ENCODE results near the gene RWDD3.

RWDD3 gene

DNA sequence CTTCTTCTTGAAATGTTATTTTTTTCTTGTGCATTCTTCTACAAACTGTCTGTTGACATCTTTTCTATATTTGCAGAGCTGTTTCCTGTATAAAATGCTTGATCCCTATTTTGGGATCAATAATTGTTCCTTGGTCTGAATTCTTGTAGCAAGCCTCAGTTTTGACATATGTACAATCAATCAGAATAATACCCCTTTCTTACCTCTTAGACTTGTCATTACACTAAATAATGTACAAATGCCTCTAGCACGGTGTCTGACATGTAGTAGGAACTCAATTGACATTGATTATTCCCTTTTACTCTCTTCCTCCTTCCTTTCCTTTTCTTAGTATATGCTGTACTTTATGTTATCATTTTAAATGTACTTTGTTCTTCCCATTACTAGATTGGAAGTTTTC lies 25.2 kb downstream of the RWDD3 start:
- no peak for DNase-seq (ENCODE audit: extremely low read depth, low read depth)
- TF ChIP-seq, protein P1, sequence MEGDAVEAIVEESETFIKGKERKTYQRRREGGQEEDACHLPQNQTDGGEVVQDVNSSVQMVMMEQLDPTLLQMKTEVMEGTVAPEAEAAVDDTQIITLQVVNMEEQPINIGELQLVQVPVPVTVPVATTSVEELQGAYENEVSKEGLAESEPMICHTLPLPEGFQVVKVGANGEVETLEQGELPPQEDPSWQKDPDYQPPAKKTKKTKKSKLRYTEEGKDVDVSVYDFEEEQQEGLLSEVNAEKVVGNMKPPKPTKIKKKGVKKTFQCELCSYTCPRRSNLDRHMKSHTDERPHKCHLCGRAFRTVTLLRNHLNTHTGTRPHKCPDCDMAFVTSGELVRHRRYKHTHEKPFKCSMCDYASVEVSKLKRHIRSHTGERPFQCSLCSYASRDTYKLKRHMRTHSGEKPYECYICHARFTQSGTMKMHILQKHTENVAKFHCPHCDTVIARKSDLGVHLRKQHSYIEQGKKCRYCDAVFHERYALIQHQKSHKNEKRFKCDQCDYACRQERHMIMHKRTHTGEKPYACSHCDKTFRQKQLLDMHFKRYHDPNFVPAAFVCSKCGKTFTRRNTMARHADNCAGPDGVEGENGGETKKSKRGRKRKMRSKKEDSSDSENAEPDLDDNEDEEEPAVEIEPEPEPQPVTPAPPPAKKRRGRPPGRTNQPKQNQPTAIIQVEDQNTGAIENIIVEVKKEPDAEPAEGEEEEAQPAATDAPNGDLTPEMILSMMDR (IDR thresholded peaks at IDR 0.05; ENCODE audit: low read depth, low read length), result no peak

DNA sequence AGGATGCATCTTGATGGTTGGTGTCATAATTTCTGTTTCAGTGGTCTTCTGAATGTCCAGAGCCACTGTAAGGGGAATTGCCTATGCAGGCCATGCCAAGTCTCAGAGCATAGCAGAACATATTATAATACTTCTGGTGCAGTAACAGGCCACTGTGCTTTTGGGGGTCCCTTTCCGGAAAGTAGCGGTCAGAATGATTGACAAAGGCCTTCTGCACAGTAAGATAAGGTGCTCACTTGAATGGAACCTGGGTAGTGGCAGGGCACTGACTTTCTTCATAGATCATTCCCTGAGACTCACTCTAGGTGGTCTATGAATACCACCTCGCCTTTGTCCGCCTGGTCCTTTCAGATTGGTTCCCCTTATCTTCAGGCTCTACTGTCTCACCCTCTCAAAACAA lies 28.9 kb downstream of the RWDD3 start:
- no peak for DNase-seq (ENCODE audit: extremely low read depth, low read depth)

DNA sequence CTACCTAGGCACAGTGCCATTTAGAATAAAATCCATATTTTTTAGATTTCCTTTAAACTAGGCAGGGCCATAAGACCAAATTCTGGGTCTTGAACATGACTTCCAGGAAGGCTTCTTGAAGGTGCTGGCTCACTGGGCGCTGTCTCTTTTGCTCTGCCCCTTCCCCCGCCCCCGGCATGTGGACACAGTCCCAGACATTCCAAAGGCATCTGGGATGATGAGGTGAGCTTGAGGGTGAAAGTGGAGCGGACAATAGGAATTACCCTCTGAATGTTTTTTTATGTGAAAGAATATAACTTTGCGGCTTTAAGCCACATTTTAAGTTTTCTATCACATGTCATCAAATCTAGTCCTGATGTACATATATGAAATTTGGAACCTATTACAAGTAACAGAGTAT lies 29.4 kb downstream of the RWDD3 start:
- TF ChIP-seq, protein P1 (IDR thresholded peaks at IDR 0.05; ENCODE audit: low read depth, low read length), result no peak
- no peak for DNase-seq (ENCODE audit: extremely low read depth, low read depth)

More for the DNA sequence above, 28.9 kb downstream of the RWDD3 start:
- TF ChIP-seq, protein P1 (IDR thresholded peaks at IDR 0.05; ENCODE audit: low read depth, low read length), result no peak

DNA sequence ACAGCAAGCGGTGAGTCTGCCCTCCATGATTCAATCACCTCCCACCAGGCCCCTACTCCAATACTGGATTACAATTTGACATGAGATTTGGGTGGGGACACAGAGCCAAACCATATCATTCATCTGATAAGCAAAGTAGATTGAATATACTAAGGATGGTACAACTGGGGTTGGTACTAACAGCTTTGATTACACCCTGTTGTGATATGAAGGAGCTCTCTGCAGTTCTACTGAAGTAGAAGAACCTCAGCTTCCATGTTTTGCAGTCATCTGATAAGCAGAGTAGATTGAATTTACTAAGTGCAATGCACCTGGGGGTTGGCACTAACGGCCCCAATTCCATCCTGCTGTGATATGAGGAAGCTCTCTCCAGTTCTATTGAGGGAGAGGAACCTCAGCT lies 31.1 kb downstream of the RWDD3 start:
- DNase-seq (ENCODE audit: extremely low read depth, low read depth), result no peak
- TF ChIP-seq, protein P1 (IDR thresholded peaks at IDR 0.05; ENCODE audit: low read depth, low read length), result no peak

DNA sequence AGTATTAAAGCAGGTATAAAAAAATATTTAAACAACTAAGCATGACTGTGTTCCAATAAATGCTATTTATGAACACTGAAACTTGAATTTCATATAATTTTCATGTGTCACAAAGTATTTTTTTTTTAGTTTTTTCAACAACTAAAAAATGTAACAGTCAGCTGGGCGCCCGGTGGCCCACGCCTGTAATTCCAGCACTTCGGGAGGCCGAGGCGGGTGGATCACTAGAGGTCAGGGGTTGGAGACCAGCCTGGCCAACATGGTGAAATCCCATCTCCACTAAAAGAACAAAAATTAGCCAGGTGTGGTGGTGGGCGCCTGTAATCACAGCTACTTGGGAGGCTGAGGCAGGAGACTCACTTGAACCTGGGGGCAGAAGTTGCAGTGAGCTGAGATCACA lies 42.4 kb downstream of the RWDD3 start:
- DNase-seq (ENCODE audit: extremely low read depth, low read depth), result no peak
- TF ChIP-seq, protein P1 (IDR thresholded peaks at IDR 0.05; ENCODE audit: low read depth, low read length), result no peak

DNA sequence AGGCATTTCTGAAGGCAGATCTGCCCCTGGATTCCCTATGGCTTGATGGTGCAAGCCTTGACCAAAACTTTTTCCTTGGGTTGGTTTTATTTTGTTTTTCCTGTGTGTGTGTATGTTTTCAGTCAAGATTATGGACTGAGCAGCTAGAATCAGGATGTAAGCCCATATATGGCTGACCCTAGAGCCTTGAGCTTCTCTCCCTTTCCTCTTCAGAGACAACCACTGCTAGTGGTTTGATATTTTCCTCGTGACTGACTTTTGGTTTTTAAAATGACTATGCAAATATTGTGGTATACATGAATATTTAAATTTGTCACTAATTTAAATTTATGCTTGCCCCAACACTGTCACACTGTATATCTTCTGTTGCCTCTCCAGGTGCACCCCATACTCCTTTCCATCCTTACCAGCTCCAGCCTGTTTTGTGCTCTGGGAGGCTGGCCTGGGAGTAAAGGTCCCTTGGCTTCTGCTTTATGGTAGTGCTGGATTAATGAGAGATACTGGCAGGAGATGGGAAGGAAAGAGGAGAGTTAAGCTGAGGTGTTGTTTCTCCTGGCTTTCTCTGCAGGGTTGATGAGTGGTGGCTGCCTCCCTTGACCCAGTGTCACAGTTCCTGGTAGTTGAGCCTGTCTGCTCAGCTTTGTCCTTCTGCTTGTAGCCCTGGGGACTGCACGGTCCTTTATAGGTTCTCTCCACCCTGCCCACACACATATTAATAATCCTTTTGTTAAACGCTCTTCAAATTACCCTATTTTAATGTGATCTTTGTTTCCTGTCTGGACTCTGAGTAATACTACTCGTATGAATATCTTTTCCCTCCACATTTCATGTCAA lies 44.4 kb downstream of the RWDD3 start:
- DNase-seq (ENCODE audit: extremely low read depth, low read depth), result no peak
- TF ChIP-seq, protein P1 (IDR thresholded peaks at IDR 0.05; ENCODE audit: low read depth, low read length), result no peak

DNA sequence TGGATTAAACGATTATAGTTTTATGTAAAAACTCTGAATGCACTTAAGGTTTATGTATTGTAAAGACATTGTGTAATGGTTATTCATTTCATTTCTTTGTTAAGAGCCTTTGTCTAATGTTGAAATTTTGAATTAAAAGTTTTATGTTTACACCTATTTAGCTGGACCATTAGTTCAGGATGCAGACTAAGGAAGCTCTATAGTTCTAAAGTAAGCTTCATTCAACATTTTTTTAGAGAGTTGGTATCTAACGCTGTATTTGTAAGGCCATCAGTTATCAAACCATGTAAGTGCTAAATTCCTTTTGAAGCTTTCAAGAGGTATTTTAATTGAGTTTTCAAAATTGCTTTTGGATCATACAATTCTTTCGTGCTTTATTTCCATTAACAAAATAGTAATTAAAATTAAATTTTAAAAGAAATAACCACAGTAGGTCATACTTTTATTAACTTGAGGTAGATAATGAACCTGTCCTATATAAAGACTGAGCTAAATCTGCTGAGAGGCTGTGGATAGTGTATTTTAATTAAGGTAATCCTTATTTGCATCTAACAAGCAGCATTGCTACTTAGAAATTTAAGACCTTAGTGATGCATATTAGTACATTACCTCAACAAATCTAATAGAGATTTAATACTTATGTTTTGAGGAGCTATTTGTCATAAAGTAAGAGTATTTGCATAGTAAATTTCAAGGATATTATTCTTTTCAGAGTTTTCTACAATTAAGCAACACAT lies 47.9 kb downstream of the RWDD3 start:
- TF ChIP-seq, protein P1 (IDR thresholded peaks at IDR 0.05; ENCODE audit: low read depth, low read length), result no peak
- no peak for DNase-seq (ENCODE audit: extremely low read depth, low read depth)

Measured in AG09319 (cell line).